Heart left ventricle (tissue), 16 donors: Measurements from ENCODE around the gene SLX4IP. TPM values are rescaled to one million over a fixed set of nuclear protein-coding genes. Genes with fewer than 3 reads are reported as not detected.

Experiments
- ATAC-seq, 4 donors: fragments of 200-7000 bp; cut with Tn5 transposase; one replicate each; pipeline ENCODE4 v1.9.1; 2020 to 2022; ENCODE audit warnings: moderate library complexity in 4 of 4, mild to moderate bottlenecking in 3 of 4, moderate number of reproducible peaks in 1 of 4
- DNase-seq, 5 donors: peaks; one replicate each; pipeline ENCODE4 v3.0.0-alpha.2; 2020
- H3K27ac ChIP-seq, 12 donors: fragments of 200-600 bp; sonication (generic) in 4 of 12; one replicate each; pipeline versions ENCODE4 v1.5.0 to v1.8.0; 2016 to 2022; ENCODE audit warnings: mild to moderate bottlenecking in 2 of 12
- H3K27me3 ChIP-seq, 9 donors: fragments of 200-600 bp; sonication (generic) in 2 of 9; one replicate each; pipeline versions ENCODE4 v1.5.1 to v1.8.0; 2016 to 2022; ENCODE audit warnings: mild to moderate bottlenecking in 3 of 9
- H3K36me3 ChIP-seq, 9 donors: fragments of 200-600 bp; sonication (generic) in 2 of 9; one replicate each; pipeline versions ENCODE4 v1.5.0 to v1.8.0; 2018 to 2022; ENCODE audit warnings: mild to moderate bottlenecking in 2 of 9
- H3K4me1 ChIP-seq, 12 donors: fragments of 200-600 bp; sonication (generic) in 4 of 12; one replicate each; pipeline versions ENCODE4 v1.5.0 to v1.8.0; 2016 to 2022; ENCODE audit warnings: mild to moderate bottlenecking in 3 of 12
- H3K4me3 ChIP-seq, 12 donors: fragments of 200-600 bp; sonication (generic) in 4 of 12; one replicate each; pipeline versions ENCODE4 v1.5.0 to v1.8.0; 2017 to 2022; ENCODE audit warnings: mild to moderate bottlenecking in 9 of 12, moderate library complexity in 4 of 12
- H3K9me3 ChIP-seq, 12 donors: fragments of 200-600 bp; sonication (generic) in 4 of 12; one replicate each; pipeline versions ENCODE4 v1.5.0 to v1.8.0; 2016 to 2022; ENCODE audit warnings: mild to moderate bottlenecking in 1 of 12
- POLR2A ChIP-seq, 2 donors: fragments of 450-650 bp; IDR thresholded peaks; one replicate each; pipeline ENCODE4 v1.6.1; 2017; ENCODE audit warnings: antibody characterized with exemption in 2 of 2, mild to moderate bottlenecking in 2 of 2, moderate library complexity in 2 of 2
- WGBS, 4 donors: extraction: QIAGEN DNeasy Blood & Tissue Kit in 2 of 4; methylation state at CpG; one replicate each; pipeline versions ENCODE4 v1.1.5 to v1.1.7; 2013 to 2018; 5-methylcytosine and 5-hydroxymethylcytosine counted together
- intact Hi-C, 10 donors: fragments of 100-400 bp; cut with DNase I; formaldehyde crosslinking; loops; one replicate each; pipeline versions ENCODE4 v1.11.1 to v1.14.2; 2022
- polyA plus RNA-seq, 2 donors: library from polyadenylated mRNA; stranded (reverse); fragments of 200-250 nt; gene quantifications; one replicate each; pipeline ENCODE4 v1.2.3, GENCODE V29; 2013
- total RNA-seq, 9 donors: library from RNA; depleted of rRNA in 2 of 9; stranded (reverse); fragments of >200 nt in 2 of 9; fragmentation: NEBNext Ultra II Directional in 3 of 9; extraction: Animal tissue kit (Norgen Biotek cat#: 25700) in 3 of 9; gene quantifications; one replicate each; pipeline versions ENCODE4 v1.1.0 to v1.2.4, GENCODE V29; 2016 to 2023
- TF ChIP-seq, protein P1 (sequence below), 12 donors: fragments of 200-600 bp; sonication (generic) in 4 of 12; IDR thresholded peaks; one replicate each; pipeline versions ENCODE4 v1.5.0 to v1.8.0; 2018 to 2022; ENCODE audit warnings: antibody characterized with exemption in 12 of 12, mild to moderate bottlenecking in 5 of 12
- donor health status: ischemic (EF 13 %, LVEDD 7.1; RV severe dilation, severe dysfunction).
- donor health status: healthy with polysubstance abuse.
- donor health status: DM: no; HTN: yes; CAD: no.
- donor health status: DM: no; HTN: no; CAD: no.
- donor health status: ischemic (EF 25% LVEDD 6.9; RV normal size, moderate dysfunction).
- donor health status: ischemic (EF 25% LVEDD 5.7; RV mildly dilated, moderate dysfunction).
- donor health status: healthy.
- donor health status: DM: yes; HTN: yes; CAD: no.
- donor health status: ischemic (EF 35%, LVEDD 5.7; RV mildly dilated, moderate dysfunction).
- donor health status: nonischemic (EF 11% LVEDD 7.7; RV severe dilation, severe dysfunction).
- donor health status: DM: yes; HTN: yes; CAD: no.
- donor health status: PGD.
- donor health status: ischemic (EF 29% LVEDD 5.4; RV normal size, mild dysfunction).
- donor health status: nonischemic (EF 23%, LVEDD 6.1; RV moderate dilation, normal function).

The SLX4IP gene
- total and polyA plus RNA-seq, 11 donors: 1.1 to 4.3 (median 2.4) TPM

DNA sequence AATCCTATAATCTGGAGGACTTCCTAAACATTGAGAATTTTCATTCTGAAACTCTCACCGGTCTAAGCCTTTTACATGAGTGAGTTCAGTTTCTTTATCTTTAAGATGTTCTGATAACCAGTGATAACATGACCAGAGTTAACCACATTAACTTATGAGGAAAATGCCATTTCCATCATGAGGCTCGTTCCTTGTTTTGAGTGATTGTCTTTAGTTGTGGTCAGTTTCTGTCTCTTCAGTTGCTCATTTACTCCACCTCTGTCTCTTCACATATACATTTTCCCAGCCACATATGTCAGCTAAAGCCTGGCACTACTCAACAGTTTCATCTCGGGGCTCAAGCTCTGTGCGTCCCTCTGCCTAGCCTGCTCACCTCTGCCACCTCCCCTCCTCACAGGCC is 168.3 kb downstream of the SLX4IP start:
- intact Hi-C loops: loop anchor here in 2 of 10 donors (5.0 kb wide), 2 partner anchors 41 to 46 kb away; no protein-coding TSS in a partner anchor
- 90 to 93% (median 91%) methylated on average over 4 of the region's 4 CpGs for WGBS, 4 donors
- H3K4me1 ChIP-seq: peaks cover 0 to 37% (median 8%) of the 10 kb centered on the region in 12 donors

DNA sequence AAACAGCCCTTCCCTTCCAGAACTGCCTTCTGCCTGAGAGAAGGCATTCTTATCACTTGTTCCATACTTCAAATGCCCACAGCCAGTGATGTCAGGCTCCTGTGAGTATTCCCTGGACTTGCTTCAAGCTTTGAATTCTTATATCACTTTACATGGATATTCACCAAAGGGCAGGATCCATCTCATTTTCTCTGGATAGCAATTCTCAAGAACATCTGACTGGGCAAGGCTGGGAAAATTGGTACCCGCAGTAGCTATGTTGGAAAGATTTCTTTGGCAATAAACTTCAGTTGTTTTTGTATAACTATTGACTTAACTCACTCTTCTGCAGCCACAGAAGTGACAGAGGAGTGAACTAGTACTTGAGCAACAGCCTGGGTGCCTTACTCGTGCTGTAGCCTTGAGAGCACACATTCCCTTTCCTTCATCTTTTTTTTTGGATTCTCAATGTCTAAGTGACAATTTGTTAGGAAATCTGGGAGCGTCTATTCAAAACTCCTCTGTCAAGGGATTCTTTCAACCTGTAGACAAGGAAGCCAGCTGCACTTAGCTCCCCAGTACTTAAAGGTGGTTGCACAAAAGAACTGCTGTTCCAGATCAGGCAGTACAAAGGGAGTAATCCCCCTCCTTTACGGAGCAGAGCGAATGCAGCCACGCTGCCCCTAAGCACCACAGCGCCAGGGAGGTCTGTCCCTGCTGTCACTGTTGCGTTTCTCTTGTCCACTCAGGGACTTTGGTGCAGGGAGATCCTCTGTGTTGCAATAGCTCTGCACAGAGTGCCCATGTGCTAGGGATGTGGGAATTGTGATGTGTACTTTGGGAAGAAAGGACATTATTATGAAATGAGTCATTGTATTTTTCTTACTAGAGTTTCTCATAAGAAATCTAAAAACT is 169.1 kb downstream of the SLX4IP start:
- H3K27ac ChIP-seq: peak overlapping the region; percentile 33 to 77 (median 71)
- whole genome bisulfite sequencing, 4 donors: 70 to 82% (median 75%) methylated on average over 8 of the region's 8 CpGs
- peaks cover 0 to 11% (median 0%) of the 10 kb centered on the region in 12 donors for H3K9me3 ChIP-seq
- ATAC-seq: peak; percentile 82 to 94 (median 89)
- H3K27me3 ChIP-seq: no peaks in the 10 kb centered on the region
- H3K4me1 ChIP-seq: peaks cover 0 to 46% (median 8%) of the 10 kb centered on the region in 12 donors
- DNase-seq: peak; percentile 42 to 71 (median 64)
- TF ChIP-seq POLR2A (IDR thresholded peaks at IDR 0.05): no peak
- TF ChIP-seq, protein P1, sequence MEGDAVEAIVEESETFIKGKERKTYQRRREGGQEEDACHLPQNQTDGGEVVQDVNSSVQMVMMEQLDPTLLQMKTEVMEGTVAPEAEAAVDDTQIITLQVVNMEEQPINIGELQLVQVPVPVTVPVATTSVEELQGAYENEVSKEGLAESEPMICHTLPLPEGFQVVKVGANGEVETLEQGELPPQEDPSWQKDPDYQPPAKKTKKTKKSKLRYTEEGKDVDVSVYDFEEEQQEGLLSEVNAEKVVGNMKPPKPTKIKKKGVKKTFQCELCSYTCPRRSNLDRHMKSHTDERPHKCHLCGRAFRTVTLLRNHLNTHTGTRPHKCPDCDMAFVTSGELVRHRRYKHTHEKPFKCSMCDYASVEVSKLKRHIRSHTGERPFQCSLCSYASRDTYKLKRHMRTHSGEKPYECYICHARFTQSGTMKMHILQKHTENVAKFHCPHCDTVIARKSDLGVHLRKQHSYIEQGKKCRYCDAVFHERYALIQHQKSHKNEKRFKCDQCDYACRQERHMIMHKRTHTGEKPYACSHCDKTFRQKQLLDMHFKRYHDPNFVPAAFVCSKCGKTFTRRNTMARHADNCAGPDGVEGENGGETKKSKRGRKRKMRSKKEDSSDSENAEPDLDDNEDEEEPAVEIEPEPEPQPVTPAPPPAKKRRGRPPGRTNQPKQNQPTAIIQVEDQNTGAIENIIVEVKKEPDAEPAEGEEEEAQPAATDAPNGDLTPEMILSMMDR (IDR thresholded peaks at IDR 0.05): no peak
- H3K4me3 ChIP-seq: no peak overlapping the region
- peaks cover 0 to 5% (median 0%) of the 10 kb centered on the region in 9 donors for H3K36me3 ChIP-seq
- intact Hi-C loops: loop anchor here in 2 of 10 donors (5.0 kb wide), 2 partner anchors 42 to 47 kb away; no protein-coding TSS in a partner anchor

More for the DNA sequence above, 168.3 kb downstream of the SLX4IP start:
- H3K9me3 ChIP-seq: peaks cover 0 to 11% (median 0%) of the 10 kb centered on the region in 12 donors
- DNase-seq: no peak
- peak overlapping the region in 11 of 12 donors; percentile 48 to 77 (median 72) for H3K27ac ChIP-seq
- H3K36me3 ChIP-seq: peaks cover 0 to 5% (median 0%) of the 10 kb centered on the region in 9 donors
- no peak for TF ChIP-seq POLR2A (IDR thresholded peaks at IDR 0.05)
- TF ChIP-seq, protein P1 (IDR thresholded peaks at IDR 0.05): no peak
- no peak for ATAC-seq
- no peak overlapping the region for H3K4me3 ChIP-seq
- H3K27me3 ChIP-seq: no peaks in the 10 kb centered on the region

DNA sequence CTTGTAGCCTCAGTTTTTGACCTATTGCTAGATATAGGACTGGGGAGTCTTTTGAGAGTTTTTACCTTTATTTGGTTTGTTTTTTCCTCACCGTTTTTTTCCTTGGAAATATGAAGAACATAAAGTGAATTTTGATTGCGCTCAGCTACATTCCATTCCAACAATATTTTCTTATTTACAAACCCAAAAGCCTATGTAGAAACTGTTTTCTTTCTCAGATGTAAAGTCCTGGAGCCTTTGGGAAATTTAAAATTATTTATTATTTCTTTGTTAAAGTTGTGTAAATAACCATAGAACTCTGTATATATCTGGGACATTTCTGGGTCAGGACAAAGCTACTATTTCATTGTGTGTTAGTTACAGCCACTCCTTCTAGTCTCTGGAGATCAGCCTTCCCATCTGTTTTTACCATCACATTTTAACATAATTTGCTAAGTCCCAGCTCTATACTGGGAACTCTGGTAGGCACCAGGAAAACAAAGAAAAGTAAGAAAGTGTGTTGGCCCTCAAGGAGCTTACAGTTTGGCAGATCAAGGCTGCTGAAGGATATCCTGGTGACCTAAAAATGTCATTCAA is 169.8 kb downstream of the SLX4IP start:
- Histone ChIP-seq H3K36me3 (peaks cover 0 to 5% (median 0%) of the 10 kb centered on the region in 9 donors), H3K27me3 (no peaks in the 10 kb centered on the region), H3K4me3 (no peak overlapping the region), H3K9me3 (peaks cover 0 to 11% (median 0%) of the 10 kb centered on the region in 12 donors), H3K4me1 (peaks cover 0 to 53% (median 9%) of the 10 kb centered on the region in 12 donors), H3K27ac (peak overlapping the region; percentile 33 to 77 (median 69))
- DNase-seq (no peak), ATAC-seq (peak; percentile 25 to 62 (median 54))
- WGBS, 4 donors: 71 to 84% (median 77%) methylated on average over 2 of the region's 2 CpGs
- no peak for TF ChIP-seq POLR2A (IDR thresholded peaks at IDR 0.05)
- TF ChIP-seq, protein P1 (IDR thresholded peaks at IDR 0.05): no peak
- intact Hi-C loops: loop anchor here in 2 of 10 donors (5.0 kb wide), 2 partner anchors 43 to 48 kb away; no protein-coding TSS in a partner anchor
